Activated CD4-positive, alpha-beta T cell treated with anti-CD3 and anti-CD28 coated beads, Interleukin-2, amount 10 ng/mL, durations not matched to agents 24 days and 14 days (primary cell): ENCODE measurements around the gene SDE2. TPM values are rescaled to one million over a fixed set of nuclear protein-coding genes. Genes with fewer than 3 reads are reported as not detected.
"Not testable (repeated sequence)": the region's sequence is repeated elsewhere in the genome, so short reads cannot be mapped to it uniquely, and the experiment has no call there.

ENCODE experiments used
- DNase-seq: peaks from one replicate; pipeline ENCODE4 v3.0.0; 2022
- H3K27ac Mint-ChIP-seq: one replicate; pipeline ENCODE4 v1.8.0; 2022; ENCODE audit warnings: mild to moderate bottlenecking, mixed read lengths
- H3K27me3 Mint-ChIP-seq: one replicate; pipeline ENCODE4 v1.8.0; 2022; ENCODE audit warnings: mixed read lengths
- H3K36me3 Mint-ChIP-seq: one replicate; pipeline ENCODE4 v1.8.0; 2022; ENCODE audit warnings: low read depth, mild to moderate bottlenecking, mixed read lengths
- H3K4me1 Mint-ChIP-seq: one replicate; pipeline ENCODE4 v1.8.0; 2021; ENCODE audit warnings: mixed read lengths
- H3K4me3 Mint-ChIP-seq: one replicate; pipeline ENCODE4 v1.8.0; 2022; ENCODE audit warnings: mild to moderate bottlenecking, moderate library complexity, mixed read lengths
- H3K9me3 Mint-ChIP-seq: one replicate; pipeline ENCODE4 v1.8.0; 2021; ENCODE audit warnings: mixed read lengths
- intact Hi-C: fragments of 100-400 bp; cut with micrococcal nuclease; formaldehyde crosslinking; loops from one replicate; pipeline ENCODE4 v1.15.1; 2023
- total RNA-seq: library from RNA; stranded (reverse); gene quantifications from 2 replicates; pipeline ENCODE4 v1.2.3, GENCODE V29; 2022

Gene SDE2
- total RNA-seq, 1 donor from 2014 or later: 27.1 TPM

DNA sequence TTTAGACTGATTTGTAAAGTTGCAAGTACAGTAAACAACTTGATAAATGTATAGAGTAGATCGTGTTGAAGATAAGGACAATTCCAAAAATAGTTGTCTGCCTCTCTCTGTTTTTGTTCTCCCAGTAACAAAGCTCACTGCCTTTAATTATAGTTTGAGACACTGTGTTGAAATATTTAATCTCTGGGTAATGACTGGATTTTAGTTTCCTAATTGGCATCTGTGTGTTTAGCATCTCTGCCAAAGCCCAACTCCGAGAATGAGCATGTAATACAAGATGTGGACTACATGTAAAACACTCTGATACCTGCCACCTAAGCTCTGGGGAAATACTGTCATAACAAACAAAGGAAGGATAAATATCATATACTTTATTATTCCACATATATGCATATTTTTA lies 27.7 kb upstream of the SDE2 start:
- DNase-seq: no peak
- H3K27ac Mint-ChIP-seq: no peak overlapping the region

DNA sequence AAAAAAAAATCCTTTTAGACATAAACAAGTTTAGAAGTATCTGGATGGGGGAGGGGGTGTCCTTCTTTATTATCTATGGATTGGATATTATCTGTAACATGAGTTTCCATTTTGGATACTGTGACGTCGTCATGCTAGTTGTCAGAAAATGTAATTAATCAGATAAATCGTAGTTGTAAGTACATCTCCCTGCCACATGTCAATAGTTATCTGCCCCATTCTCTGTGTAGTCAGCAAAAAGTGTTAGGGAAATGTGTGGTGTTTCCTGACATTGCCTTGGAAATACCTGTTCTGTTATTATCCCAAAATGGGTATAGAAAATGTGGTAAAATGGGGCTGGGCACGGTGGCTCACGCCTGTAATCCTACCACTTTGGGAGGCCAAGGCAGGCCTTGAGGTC lies 24.6 kb upstream of the SDE2 start:
- Mint-ChIP-seq H3K36me3 (no peaks in the 10 kb centered on the region), H3K4me3 (no peak overlapping the region), H3K9me3 (no peaks in the 10 kb centered on the region), H3K27ac (no peak overlapping the region), H3K27me3 (peaks cover 4% of the 10 kb centered on the region), H3K4me1 (peaks cover 4% of the 10 kb centered on the region)
- intact Hi-C loops: no loop called here
- DNase-seq: no peak

More for the DNA sequence above, 27.7 kb upstream of the SDE2 start:
- intact Hi-C loops: no loop called here
- peaks cover 4% of the 10 kb centered on the region for H3K4me1 Mint-ChIP-seq
- H3K27me3 Mint-ChIP-seq: peaks cover 3% of the 10 kb centered on the region
- no peaks in the 10 kb centered on the region for H3K9me3 Mint-ChIP-seq
- no peaks in the 10 kb centered on the region for H3K36me3 Mint-ChIP-seq
- H3K4me3 Mint-ChIP-seq: no peak overlapping the region

- H3K27ac Mint-ChIP-seq: no peak overlapping the region
- H3K9me3 Mint-ChIP-seq: no peaks in the 10 kb centered on the region
- H3K36me3 Mint-ChIP-seq: no peaks in the 10 kb centered on the region
- H3K4me1 Mint-ChIP-seq: peaks cover 3% of the 10 kb centered on the region
- peaks cover 4% of the 10 kb centered on the region for H3K27me3 Mint-ChIP-seq
- no peak overlapping the region for H3K4me3 Mint-ChIP-seq
- no peak for DNase-seq
- intact Hi-C loops: no loop called here
These were observed 22.7 kb upstream of the SDE2 start for GRCh38 chr1:226021801-226022200.

DNA sequence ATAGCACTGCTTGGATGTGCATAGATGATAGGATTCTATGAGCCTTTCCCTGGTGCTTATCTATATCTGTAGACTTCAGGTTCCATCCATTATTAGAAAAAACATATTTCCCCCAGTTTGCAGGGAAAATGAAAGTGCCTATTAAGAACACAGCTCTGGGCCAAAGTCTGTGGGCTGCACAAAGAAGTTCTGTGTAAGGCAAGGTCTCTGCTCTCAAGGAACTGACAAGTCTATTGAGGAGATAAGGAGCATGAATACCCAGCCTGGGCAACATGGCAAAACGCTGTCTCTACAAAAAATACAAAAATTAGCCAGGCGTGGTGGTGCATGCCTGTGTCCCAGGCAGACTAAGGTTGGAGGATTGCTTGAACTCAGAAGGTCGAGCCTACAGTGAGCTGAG lies 22.3 kb upstream of the SDE2 start:
- Mint-ChIP-seq H3K36me3 (no peaks in the 10 kb centered on the region), H3K27ac (no peak overlapping the region), H3K4me1 (no peaks in the 10 kb centered on the region), H3K27me3 (peaks cover 4% of the 10 kb centered on the region), H3K9me3 (no peaks in the 10 kb centered on the region), H3K4me3 (no peak overlapping the region)
- DNase-seq: no peak
- intact Hi-C loops: no loop called here

GRCh38 chr1:226019572-226019971 lies 20.4 kb upstream of the SDE2 start:
- DNase-seq: no peak
- H3K9me3 Mint-ChIP-seq: no peaks in the 10 kb centered on the region
- H3K27me3 Mint-ChIP-seq: peaks cover 6% of the 10 kb centered on the region
- H3K4me3 Mint-ChIP-seq: no peak overlapping the region
- intact Hi-C loops: no loop called here
- H3K27ac Mint-ChIP-seq: no peak overlapping the region
- H3K4me1 Mint-ChIP-seq: no peaks in the 10 kb centered on the region
- no peaks in the 10 kb centered on the region for H3K36me3 Mint-ChIP-seq

GRCh38 chr1:226017070-226017469 lies 17.9 kb upstream of the SDE2 start:
- Mint-ChIP-seq H3K27ac (no peak overlapping the region), H3K27me3 (peaks cover 9% of the 10 kb centered on the region), H3K9me3 (no peaks in the 10 kb centered on the region), H3K36me3 (no peaks in the 10 kb centered on the region), H3K4me1 (no peaks in the 10 kb centered on the region), H3K4me3 (no peak overlapping the region)
- no peak for DNase-seq
- intact Hi-C loops: no loop called here

DNA sequence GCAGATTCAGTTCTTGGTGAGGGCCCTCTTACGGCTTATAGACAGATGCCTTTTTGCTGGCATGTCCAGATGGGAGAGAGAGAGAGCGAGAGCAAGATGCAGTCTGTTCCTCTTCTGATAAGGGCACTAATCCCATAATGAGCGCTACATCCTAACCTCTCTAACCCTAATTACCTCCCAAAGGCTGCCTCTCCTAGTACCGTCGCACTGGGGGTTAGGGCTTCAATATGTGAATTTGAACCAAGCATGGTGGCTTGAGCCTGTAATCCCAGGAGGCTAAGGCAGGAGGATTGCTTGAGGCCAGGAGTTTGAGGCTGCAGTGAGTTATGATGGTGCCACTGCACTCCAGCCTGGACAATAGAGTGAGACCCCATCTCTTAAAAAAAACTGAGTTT lies 10.5 kb upstream of the SDE2 start:
- no peaks in the 10 kb centered on the region for H3K36me3 Mint-ChIP-seq
- H3K9me3 Mint-ChIP-seq: no peaks in the 10 kb centered on the region
- peaks cover 9% of the 10 kb centered on the region for H3K27me3 Mint-ChIP-seq
- no peak overlapping the region for H3K27ac Mint-ChIP-seq
- intact Hi-C loops: no loop called here
- peaks cover 10% of the 10 kb centered on the region for H3K4me1 Mint-ChIP-seq
- no peak for DNase-seq
- no peak overlapping the region for H3K4me3 Mint-ChIP-seq

DNA sequence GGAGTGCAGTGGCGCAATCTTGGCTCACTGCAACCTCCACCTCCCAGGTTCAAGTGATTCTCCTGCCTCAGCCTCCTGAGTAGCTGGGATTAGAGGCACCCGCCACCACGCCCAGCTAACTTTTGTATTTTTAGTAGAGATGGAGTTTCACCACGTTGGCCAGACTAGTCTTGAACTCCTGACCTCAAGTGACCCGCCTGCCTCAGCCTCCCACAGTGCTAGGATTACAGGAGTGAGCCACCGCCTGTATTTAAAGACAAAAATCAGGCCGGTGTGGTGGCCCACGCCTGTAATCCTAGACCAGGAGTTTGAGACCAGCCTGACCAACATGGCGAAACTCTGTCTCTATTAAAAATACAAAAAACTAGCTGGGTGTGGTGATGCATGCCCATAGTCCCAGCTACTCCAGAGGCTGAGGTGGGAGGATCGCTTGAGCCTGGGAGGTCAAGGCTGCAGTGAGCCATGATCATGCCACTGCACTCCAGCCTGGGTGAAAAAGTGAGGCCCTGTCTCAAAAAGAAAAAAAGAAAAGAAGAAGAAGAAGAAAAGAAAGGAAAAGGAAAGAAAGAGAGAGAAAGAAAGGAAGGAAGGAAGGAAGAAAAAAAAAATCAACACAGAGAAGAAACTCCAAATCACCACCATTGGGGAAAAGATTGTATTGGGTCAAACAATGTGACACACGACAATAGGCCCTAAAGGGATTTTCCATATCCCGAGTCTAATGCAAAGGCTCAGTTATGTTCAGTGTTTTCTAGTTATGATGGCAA lies 8.2 kb upstream of the SDE2 start:
- H3K27ac Mint-ChIP-seq, intact Hi-C loops, H3K9me3 Mint-ChIP-seq, H3K27me3 Mint-ChIP-seq, H3K4me3 Mint-ChIP-seq, H3K36me3 Mint-ChIP-seq, DNase-seq: not testable (repeated sequence)
- H3K4me1 Mint-ChIP-seq: peaks cover 24% of the 10 kb centered on the region

GRCh38 chr1:226006686-226007085 lies 7.5 kb upstream of the SDE2 start:
- intact Hi-C loops: no loop called here
- Mint-ChIP-seq H3K36me3 (no peaks in the 10 kb centered on the region), H3K27ac (no peak overlapping the region), H3K27me3 (peaks cover 4% of the 10 kb centered on the region), H3K4me1 (peaks cover 30% of the 10 kb centered on the region), H3K4me3 (no peak overlapping the region), H3K9me3 (peaks cover 3% of the 10 kb centered on the region)
- no peak for DNase-seq

DNA sequence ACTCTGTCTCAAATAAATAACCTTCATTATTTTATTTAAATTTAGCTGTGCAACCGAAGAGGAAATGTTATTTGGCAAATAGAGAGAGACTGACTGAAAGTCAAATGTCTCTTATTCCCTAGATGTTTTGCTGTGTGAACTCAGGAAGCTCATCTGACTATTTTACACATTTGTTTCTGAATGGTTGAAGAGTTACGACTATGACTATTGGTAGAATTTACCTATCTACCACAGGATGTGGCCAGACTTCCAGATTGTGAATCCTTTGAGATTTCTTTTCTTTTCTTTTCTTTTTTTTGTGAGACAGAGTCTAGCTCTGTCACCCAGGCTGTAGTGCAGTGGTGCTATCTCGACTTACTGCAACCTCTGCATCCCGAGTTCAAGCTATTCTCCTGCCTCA lies 5.3 kb upstream of the SDE2 start:
- Mint-ChIP-seq H3K4me1 (peaks cover 32% of the 10 kb centered on the region), H3K27me3 (no peaks in the 10 kb centered on the region), H3K27ac (no peak overlapping the region), H3K36me3 (no peaks in the 10 kb centered on the region), H3K4me3 (no peak overlapping the region), H3K9me3 (peaks cover 3% of the 10 kb centered on the region)
- no peak for DNase-seq
- intact Hi-C loops: loop anchor here (5.0 kb wide), 1 partner anchor 303 kb away; the partner anchor contains the start of gene LIN9

DNA sequence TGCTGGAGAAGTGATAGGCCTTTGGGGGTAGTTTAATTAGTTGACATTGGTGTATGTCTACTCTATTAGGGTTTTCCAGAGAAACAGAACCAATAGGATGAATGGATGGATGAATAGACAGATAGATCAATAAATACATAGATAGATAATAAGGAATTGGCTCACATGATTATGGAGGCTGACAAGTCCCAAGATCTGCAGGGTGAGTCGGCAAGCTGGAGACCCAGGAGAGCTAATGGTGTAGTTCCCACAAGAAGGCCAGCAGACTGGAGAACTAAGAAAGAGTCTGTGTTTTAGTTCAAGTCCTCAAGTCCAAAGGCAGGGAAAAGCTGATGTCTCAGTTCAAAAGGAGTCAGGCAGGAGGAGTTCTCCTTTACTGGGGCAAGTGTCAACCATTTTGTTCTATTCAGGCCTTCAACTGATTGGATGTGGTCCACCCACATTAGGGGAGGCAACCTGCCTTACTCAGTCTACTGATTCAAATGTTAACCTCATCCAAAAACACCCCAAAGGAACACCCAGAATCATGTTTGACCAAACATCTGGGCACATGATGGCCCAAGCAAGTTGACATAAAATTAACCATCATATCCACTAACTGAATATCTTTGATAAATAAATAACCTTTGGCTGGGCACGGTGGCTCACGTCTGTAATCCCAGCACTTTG lies 4.5 kb upstream of the SDE2 start:
- Mint-ChIP-seq H3K27ac (no peak overlapping the region), H3K4me1 (peaks cover 34% of the 10 kb centered on the region), H3K36me3 (peaks cover 5% of the 10 kb centered on the region), H3K4me3 (no peak overlapping the region), H3K27me3 (no peaks in the 10 kb centered on the region), H3K9me3 (peaks cover 3% of the 10 kb centered on the region)
- intact Hi-C loops: loop anchor here (5.0 kb wide), 1 partner anchor 304 kb away; the partner anchor contains the start of gene LIN9
- DNase-seq: no peak

DNA sequence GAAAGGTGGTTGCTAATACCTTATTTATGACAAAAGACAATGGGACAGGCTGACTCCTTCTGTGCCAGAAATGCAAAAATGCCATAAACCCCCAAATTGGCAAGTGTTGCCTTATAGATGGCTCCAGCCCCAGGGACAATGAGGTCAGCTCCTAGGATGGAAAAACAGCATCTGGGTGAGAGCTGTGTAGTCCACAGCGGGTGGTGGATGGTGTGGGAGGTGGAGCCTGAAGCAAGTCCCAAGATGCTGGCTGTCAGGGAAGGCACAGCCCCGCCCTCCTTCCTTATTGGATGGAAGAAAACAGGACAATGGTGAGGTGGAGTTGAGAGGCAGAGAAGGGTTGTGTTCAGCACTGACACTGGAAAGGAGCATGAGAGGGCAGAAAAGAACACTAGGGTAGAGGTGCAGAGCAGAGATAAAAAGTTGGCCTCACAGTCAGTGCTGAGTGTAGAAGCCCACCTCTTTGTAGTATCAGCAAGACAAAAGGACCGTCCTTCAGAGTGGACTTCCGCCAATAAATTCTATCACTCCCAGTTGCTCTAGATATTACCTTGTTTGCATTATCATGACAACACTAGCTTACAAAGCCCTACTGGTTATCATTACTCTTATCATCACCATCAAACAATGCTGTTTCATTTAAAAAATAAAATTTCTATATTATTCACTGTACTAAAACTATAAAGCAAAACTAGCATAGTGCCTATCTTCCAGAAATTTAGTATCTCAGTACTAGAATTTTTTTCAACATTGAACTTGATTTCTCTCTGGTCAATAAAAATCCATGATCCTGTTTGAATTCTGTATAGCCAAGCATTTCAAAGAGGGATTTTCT lies 3.7 kb upstream of the SDE2 start:
- intact Hi-C loops: loop anchor here (5.0 kb wide), 1 partner anchor 304 kb away; the partner anchor contains the start of gene LIN9
- no peaks in the 10 kb centered on the region for H3K27me3 Mint-ChIP-seq
- H3K4me3 Mint-ChIP-seq: peak overlapping the region; percentile 50

DNA sequence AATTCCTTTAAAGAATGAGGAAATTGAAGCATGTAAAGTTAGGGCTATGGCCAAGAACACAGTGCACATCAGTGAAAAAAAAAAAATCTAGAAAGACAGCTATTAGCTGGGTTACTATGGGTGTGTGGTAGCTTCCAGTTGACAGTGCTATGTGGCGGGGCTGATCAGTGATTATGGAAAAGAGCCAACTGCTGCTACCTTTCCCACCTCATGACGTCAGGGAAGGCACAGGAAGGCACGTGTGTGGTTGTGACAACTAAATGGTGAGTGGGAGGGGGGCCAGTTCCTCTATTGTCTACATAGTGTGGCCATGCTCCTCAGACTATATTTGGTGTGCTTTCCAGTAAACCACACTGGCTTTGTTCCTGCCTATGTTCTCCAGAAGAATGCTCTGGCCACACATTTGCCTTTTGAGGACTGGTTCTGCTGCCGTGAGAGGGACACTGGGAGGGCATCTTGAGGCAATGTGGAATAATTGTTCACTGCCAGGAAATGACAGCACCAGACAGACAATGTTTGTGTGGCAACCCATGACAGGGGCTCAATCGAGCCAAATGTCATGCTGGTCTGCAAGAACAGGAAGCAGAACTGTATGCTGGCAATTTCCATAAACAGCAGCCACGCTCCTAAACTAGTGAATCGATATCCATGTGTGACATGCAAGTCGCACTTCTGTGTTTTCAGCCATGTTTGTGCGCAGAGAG lies 3.0 kb upstream of the SDE2 start:
- peak overlapping the region; percentile 92 for H3K27ac Mint-ChIP-seq
- peaks cover 5% of the 10 kb centered on the region for H3K36me3 Mint-ChIP-seq
- H3K4me3 Mint-ChIP-seq: peak overlapping the region; percentile 50
- peaks cover 3% of the 10 kb centered on the region for H3K9me3 Mint-ChIP-seq
- H3K27me3 Mint-ChIP-seq: no peaks in the 10 kb centered on the region
- intact Hi-C loops: loop anchor here (2.0 to 5.0 kb wide), 2 partner anchors 185 to 305 kb away; partner anchors contain the start of genes ACBD3 and LIN9
- peak; percentile 86 for DNase-seq
- peaks cover 34% of the 10 kb centered on the region for H3K4me1 Mint-ChIP-seq

More for the DNA sequence above, 3.7 kb upstream of the SDE2 start:
- peak; percentile 73 for DNase-seq
- peaks cover 3% of the 10 kb centered on the region for H3K9me3 Mint-ChIP-seq
- H3K36me3 Mint-ChIP-seq: peaks cover 5% of the 10 kb centered on the region
- peak overlapping the region; percentile 92 for H3K27ac Mint-ChIP-seq
- peaks cover 34% of the 10 kb centered on the region for H3K4me1 Mint-ChIP-seq
